Smooth muscle cell (in vitro differentiated cells): Measurements from ENCODE around the gene GLRA1. TPM values are rescaled to one million over a fixed set of nuclear protein-coding genes. Genes with fewer than 3 reads are reported as not detected.

ENCODE experiments used
- DNase-seq: peaks from one replicate; lab custom pipeline; 2025; ENCODE audit not compliant: unreplicated experiment; lab: John Stamatoyannopoulos, UW
- H2AFZ ChIP-seq: fragments of 200-600 bp; sonication (generic); 2 replicates; pipeline ENCODE4 v1.6.0; 2016; ENCODE audit warnings: antibody characterized with exemption, low read depth, mild to moderate bottlenecking
- H3F3A ChIP-seq: fragments of 200-600 bp; sonication (generic); 2 replicates; pipeline ENCODE4 v1.6.0; 2017; ENCODE audit warnings: antibody characterized with exemption, low read depth
- H3K27ac ChIP-seq: fragments of 200-600 bp; sonication (generic); 2 replicates; pipeline ENCODE4 v1.5.1; 2016; ENCODE audit warnings: low read depth, mild to moderate bottlenecking
- H3K27me3 ChIP-seq: fragments of 200-600 bp; sonication (generic); 2 replicates; pipeline ENCODE4 v1.6.1; 2016; ENCODE audit warnings: low read depth, mild to moderate bottlenecking
- H3K36me3 ChIP-seq: fragments of 200-600 bp; sonication (generic); 2 replicates; pipeline ENCODE4 v1.5.1; 2016; ENCODE audit warnings: low read depth
- H3K4me1 ChIP-seq: fragments of 200-600 bp; sonication (generic); 2 replicates; pipeline ENCODE4 v1.5.1; 2016; ENCODE audit warnings: low read depth
- H3K4me2 ChIP-seq: fragments of 200-600 bp; sonication (generic); 2 replicates; pipeline ENCODE4 v1.6.0; 2016; ENCODE audit warnings: mild to moderate bottlenecking
- H3K4me3 ChIP-seq: fragments of 200-600 bp; sonication (generic); 2 replicates; pipeline ENCODE4 v1.5.1; 2016; ENCODE audit warnings: mild to moderate bottlenecking
- H3K79me2 ChIP-seq: fragments of 200-600 bp; sonication (generic); 2 replicates; pipeline ENCODE4 v1.6.0; 2016; ENCODE audit warnings: low read depth, mild to moderate bottlenecking
- H3K9ac ChIP-seq: fragments of 200-600 bp; sonication (generic); 2 replicates; pipeline ENCODE4 v1.6.0; 2016; ENCODE audit warnings: low read depth
- H3K9me3 ChIP-seq: fragments of 200-600 bp; sonication (generic); replicated peaks from 2 replicates; pipeline ENCODE4 v1.5.1; 2016; ENCODE audit warnings: low read depth
- H4K20me1 ChIP-seq: fragments of 200-600 bp; sonication (generic); 2 replicates; pipeline ENCODE4 v1.6.0; 2016; ENCODE audit warnings: low read depth
- WGBS: methylation state at CpG from one replicate; pipeline ENCODE4 v1.1.7; 2016; ENCODE audit warnings: low lambda C conversion rate; 5-methylcytosine and 5-hydroxymethylcytosine counted together
- polyA plus RNA-seq: library from polyadenylated mRNA; unstranded; fragments of >200 nt; fragmentation: Nextera tagmentation; extraction: Ambion mirVana; gene quantifications from 2 replicates; pipeline ENCODE4 v1.2.1, GENCODE V29; 2016
- total RNA-seq: library from RNA; depleted of rRNA; stranded (reverse); fragments of >200 nt; gene quantifications from 2 replicates; pipeline ENCODE4 v1.2.3, GENCODE V29; 2014
- TF ChIP-seq, protein P1 (sequence below): fragments of 200-600 bp; sonication (generic); IDR thresholded peaks from 2 replicates; pipeline ENCODE4 v1.5.1; 2017; ENCODE audit warnings: borderline replicate concordance, mild to moderate bottlenecking, antibody characterized with exemption; ENCODE audit not compliant: insufficient read depth, poor library complexity, severe bottlenecking

GLRA1 gene
- total and polyA plus RNA-seq, 2 experiments from 2014 or later, result not detected

DNA sequence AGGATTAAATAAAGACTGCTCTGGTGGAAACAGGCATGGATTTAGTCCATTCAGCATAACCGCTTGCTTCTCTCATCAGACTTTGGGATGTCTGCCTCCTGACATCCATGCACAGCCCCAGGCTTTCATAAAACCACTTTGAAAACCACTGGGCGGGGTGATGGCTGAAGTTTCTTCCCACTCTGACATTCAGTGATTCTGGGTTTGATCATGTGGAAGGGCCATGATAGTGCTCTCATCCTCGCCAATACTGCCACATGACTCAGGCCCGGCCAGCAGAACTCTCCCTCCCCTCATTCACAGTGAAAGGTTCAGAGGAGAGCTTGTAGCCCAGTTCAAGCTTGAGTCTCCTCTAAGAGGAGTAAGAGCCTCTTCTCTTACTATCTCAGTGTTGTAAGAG lies 29.6 kb upstream of the GLRA1 start:
- H3K4me3 ChIP-seq, result no peak overlapping the region
- H3K27me3 ChIP-seq, result no peaks in the 10 kb centered on the region
- peaks cover 8% of the 10 kb centered on the region for H3K4me1 ChIP-seq
- no peak overlapping the region for H2AFZ ChIP-seq
- no peaks in the 10 kb centered on the region for H3K36me3 ChIP-seq
- no peak overlapping the region for H3K4me2 ChIP-seq
- 24% methylated on average over 4 of the region's 4 CpGs for WGBS
- H3K27ac ChIP-seq, result peak overlapping the region; percentile 24
- no peaks in the 10 kb centered on the region for H3F3A ChIP-seq
- no peak overlapping the region for H3K9ac ChIP-seq
- no peaks in the 10 kb centered on the region for H3K79me2 ChIP-seq
- no peak for DNase-seq
- TF ChIP-seq, protein P1, sequence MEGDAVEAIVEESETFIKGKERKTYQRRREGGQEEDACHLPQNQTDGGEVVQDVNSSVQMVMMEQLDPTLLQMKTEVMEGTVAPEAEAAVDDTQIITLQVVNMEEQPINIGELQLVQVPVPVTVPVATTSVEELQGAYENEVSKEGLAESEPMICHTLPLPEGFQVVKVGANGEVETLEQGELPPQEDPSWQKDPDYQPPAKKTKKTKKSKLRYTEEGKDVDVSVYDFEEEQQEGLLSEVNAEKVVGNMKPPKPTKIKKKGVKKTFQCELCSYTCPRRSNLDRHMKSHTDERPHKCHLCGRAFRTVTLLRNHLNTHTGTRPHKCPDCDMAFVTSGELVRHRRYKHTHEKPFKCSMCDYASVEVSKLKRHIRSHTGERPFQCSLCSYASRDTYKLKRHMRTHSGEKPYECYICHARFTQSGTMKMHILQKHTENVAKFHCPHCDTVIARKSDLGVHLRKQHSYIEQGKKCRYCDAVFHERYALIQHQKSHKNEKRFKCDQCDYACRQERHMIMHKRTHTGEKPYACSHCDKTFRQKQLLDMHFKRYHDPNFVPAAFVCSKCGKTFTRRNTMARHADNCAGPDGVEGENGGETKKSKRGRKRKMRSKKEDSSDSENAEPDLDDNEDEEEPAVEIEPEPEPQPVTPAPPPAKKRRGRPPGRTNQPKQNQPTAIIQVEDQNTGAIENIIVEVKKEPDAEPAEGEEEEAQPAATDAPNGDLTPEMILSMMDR, result no peak
- no peaks in the 10 kb centered on the region for H4K20me1 ChIP-seq
- H3K9me3 ChIP-seq, result no peaks in the 10 kb centered on the region

DNA sequence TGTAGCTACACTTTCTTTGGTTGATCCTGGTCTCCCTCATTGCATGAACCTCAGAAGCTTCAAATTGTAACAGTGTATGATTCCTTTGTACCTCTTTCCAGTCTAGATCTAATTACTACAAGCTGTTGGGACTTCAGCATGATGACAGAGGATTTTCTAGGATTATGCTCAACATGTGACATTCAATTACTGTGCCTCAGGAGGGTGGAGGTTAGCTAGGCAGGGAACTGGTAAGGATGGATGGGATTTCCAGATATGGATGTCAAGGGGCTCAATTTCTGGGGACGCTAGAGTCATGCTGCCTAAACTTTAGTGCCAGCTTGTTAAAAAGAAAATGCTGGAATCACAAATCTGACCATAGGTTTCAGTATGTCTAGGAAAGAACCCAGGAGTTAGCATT lies 29.2 kb upstream of the GLRA1 start:
- no peaks in the 10 kb centered on the region for H3K9me3 ChIP-seq
- H3K36me3 ChIP-seq, result no peaks in the 10 kb centered on the region
- H4K20me1 ChIP-seq, result no peaks in the 10 kb centered on the region
- no peaks in the 10 kb centered on the region for H3F3A ChIP-seq
- no peaks in the 10 kb centered on the region for H3K27me3 ChIP-seq
- no peak overlapping the region for H3K4me2 ChIP-seq
- TF ChIP-seq, protein P1, result no peak
- no peak for DNase-seq
- H3K4me3 ChIP-seq, result no peak overlapping the region
- H3K79me2 ChIP-seq, result no peaks in the 10 kb centered on the region
- H3K27ac ChIP-seq, result peak overlapping the region; percentile 24
- no peak overlapping the region for H2AFZ ChIP-seq
- no peak overlapping the region for H3K9ac ChIP-seq
- H3K4me1 ChIP-seq, result peaks cover 8% of the 10 kb centered on the region
- 39% methylated on average over 1 of the region's 1 CpG for WGBS

DNA sequence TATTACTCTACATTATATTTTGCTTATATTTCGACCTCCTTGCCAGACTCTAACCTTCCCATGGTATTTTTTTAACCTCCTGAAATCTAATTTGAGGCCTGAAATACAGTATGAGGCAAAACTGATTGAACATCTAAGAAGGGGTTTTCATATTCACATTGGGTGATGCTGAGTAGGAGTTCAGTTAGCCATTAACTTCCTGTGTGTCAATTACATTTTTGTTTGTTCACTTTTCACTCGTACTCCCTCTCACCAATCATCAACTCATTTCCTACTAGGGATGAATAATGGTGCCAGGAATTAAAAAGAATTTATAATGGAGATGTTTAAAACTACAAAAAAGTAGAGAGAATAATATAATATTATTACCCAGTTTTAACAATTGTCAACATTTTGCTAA lies 27.6 kb upstream of the GLRA1 start:
- Histone ChIP-seq H3K36me3 (no peaks in the 10 kb centered on the region), H3K27me3 (no peaks in the 10 kb centered on the region), H3K4me1 (peaks cover 8% of the 10 kb centered on the region), H3K79me2 (no peaks in the 10 kb centered on the region), H3K4me3 (no peak overlapping the region), H3F3A (no peaks in the 10 kb centered on the region), H2AFZ (no peak overlapping the region), H3K27ac (no peak overlapping the region), H3K4me2 (no peak overlapping the region), H4K20me1 (no peaks in the 10 kb centered on the region), H3K9ac (no peak overlapping the region), H3K9me3 (no peaks in the 10 kb centered on the region)
- no peak for DNase-seq
- TF ChIP-seq, protein P1, result no peak
- WGBS, result 81% methylated on average over 2 of the region's 2 CpGs

DNA sequence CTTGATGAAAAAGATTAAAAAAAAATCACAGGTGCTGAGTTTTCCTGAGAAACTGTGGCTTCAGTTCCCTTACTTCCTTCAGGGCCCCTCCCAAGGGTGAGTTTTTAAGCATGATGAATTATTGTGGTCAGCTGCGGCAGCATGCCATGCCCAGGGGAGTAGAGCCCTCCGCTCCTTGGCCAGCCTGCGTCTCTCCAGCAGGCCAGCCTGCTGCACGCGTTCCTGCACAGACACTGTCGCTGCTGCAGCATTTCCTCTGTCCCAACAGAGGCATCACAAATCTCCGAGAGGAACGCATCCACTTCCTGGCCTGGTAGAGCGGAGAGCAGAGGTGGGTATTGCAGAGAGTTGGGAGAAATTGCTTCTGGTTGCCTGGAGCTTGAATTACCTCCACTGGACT lies 26.1 kb upstream of the GLRA1 start:
- Histone ChIP-seq H3K79me2 (no peaks in the 10 kb centered on the region), H3K4me2 (no peak overlapping the region), H3K4me3 (no peak overlapping the region), H2AFZ (no peak overlapping the region), H3K27me3 (no peaks in the 10 kb centered on the region), H3K9ac (no peak overlapping the region), H3K27ac (no peak overlapping the region), H4K20me1 (no peaks in the 10 kb centered on the region), H3F3A (no peaks in the 10 kb centered on the region), H3K36me3 (no peaks in the 10 kb centered on the region), H3K9me3 (no peaks in the 10 kb centered on the region), H3K4me1 (peaks cover 8% of the 10 kb centered on the region)
- DNase-seq, result no peak
- TF ChIP-seq, protein P1, result no peak
- WGBS, result 58% methylated on average over 9 of the region's 9 CpGs
